GM21619 (cell line): ENCODE data around the gene SLC25A24.
"Not testable (repeated sequence)": the region's sequence is repeated elsewhere in the genome, so short reads cannot be mapped to it uniquely, and the experiment has no call there.

ENCODE experiments used
- ATAC-seq: cut with Tn5 transposase; IDR thresholded peaks from one replicate; pipeline ENCODE4 v1.9.1; 2021; ENCODE audit not compliant: unreplicated experiment

The SLC25A24 gene

GRCh38 chr1:108199201-108199691, 897 bp downstream of the SLC25A24 start:
- ATAC-seq: no peak

GRCh38 chr1:108194051-108194450, 6.1 kb downstream of the SLC25A24 start:
- ATAC-seq: no peak

DNA sequence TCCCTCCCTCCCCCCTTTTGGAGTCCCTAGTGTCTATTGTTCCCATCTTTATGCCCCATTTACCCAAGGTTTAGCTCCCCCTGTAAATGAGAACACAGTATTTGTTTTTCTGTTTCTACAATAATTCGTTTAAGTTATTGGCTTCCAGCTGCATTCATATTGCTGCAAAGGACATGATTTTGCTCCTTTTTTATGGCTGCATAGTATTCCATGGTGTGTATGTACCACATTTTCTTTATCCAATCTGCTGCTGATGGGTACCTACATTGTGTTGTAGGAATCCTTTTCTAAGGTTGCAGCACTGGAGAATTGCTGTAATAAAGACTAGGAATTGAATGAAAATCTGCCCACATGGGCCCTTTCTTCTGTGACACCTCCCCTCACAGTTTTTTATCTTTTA, 6.8 kb downstream of the SLC25A24 start:
- ATAC-seq: no peak

DNA sequence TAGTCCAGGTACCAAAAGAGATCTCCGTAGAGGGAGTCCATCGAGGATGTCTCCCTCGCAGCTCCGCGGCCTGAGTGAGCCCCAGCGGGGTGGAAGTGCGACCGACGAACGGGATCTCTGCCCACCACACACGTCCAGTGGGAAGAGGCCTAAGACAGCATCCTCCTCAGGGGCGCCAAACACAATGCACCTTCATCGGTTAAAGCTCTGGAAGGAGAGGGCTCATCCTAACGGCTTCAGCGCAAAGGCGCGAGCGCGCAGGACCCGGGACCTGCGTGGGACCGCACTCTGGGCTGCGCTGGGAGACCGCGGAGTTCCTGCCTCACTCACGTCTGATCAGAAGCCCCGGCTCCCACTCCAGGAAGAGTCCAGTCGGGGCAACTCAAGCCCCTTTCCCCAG, 7.6 kb downstream of the SLC25A24 start:
- ATAC-seq: no peak

DNA sequence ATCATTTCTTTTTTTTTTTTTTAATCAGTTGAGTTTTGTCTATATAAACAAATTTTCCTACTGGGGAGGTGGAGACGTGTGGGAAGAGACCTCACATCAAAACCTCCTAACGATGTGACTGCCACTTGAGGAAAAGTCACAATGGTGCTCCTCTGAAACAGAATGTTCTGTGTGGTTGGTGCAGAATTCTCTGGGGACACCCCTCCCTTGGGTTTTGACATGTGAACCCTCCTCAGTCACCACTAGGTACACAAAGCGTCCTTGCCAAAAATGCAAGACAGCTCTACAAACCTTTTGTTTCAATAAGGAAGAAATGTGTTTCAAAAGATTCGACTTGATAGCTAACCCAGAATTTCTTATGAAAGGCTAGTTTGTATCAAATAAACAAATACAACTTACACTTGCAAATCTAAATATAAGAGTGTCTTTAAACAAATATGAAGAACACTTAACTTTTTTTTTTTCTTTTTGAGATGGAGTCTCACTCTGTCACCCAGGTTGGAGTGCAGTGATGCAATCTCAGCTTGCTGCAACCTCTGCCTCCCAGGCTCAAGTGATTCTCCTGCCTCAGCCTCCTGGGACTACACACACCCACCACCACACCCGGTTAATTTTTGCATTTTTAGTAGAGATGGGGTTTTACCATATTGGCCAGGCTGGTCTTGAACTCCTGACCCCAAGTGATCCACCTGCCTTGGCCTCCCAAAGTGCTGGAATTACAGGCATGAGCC, 9.3 kb downstream of the SLC25A24 start:
- no peak for ATAC-seq

GRCh38 chr1:108190001-108190634, 10.0 kb downstream of the SLC25A24 start:
- no peak for ATAC-seq

DNA sequence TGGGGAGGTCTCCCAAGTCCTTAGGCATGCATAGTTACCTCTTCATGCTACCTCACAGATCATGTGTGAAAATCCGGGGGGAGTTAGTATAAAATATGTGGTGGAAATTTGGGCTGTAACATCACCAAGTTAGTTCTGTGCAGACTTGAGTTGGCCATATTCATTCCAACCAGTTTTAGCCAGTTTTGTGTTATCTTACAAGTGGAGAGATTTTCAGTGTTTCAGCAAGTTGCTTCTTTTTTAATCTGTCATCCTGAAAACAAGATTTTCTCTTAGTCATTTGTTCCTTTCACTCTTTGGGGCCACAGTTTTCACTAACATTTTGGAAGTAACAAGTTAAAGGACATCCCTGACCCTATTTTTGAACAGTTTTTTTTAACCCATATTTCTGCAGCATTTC, 11.3 kb downstream of the SLC25A24 start:
- no peak for ATAC-seq

DNA sequence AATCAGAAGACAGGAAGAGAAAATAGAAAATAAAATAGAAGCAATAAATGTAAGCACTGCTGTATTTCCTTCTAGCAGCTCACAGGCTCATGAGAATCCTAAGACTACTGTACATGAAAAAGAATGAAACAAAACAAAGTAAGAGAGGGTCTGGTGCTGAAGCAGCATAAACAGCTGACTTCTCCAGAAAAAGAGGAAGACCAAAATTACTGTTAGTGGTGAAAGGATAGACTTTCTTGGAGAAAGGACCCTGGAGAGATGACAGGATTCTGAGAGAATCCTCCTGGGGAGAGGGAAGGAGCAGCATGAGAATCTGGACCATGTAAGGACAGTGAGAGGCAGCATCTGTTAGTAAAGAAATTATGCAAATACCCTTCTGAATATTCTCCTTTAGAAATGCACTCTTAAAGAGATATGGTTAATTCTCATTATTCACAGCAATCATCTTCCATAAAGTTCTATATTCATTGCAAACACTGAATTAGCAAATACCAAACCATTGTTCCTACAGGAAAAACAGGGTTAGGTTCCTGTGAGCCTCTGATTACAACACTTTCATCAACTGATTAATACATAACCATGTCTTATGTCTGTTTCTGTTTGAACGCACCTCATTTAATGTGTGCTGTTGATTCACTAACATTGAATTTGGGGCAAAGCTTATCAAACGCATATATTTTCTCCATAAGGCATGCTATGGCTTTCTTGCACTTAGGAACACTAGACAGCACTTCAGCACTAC, 17.0 kb downstream of the SLC25A24 start:
- ATAC-seq: no peak

DNA sequence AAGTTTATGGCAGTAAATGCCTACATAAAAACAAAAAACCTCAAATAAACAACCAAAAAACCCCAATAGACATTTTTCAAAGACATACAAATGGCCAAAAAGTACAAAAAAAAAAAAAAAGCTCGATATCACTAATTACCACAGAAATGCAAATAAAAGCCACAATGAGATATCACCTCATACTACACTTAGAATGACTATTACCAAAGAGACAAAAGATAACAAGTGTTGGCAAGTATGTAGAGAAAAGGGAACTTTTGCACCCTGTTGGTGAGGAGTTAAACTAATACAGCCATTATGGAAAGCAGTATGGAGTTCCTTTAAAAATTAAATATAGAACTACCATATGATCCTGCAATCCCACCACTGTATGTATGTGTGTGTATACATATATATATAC, 21.1 kb downstream of the SLC25A24 start:
- no peak for ATAC-seq

- ATAC-seq: not testable (repeated sequence)
These were observed 37.7 kb downstream of the SLC25A24 start for GRCh38 chr1:108162409-108162808.

DNA sequence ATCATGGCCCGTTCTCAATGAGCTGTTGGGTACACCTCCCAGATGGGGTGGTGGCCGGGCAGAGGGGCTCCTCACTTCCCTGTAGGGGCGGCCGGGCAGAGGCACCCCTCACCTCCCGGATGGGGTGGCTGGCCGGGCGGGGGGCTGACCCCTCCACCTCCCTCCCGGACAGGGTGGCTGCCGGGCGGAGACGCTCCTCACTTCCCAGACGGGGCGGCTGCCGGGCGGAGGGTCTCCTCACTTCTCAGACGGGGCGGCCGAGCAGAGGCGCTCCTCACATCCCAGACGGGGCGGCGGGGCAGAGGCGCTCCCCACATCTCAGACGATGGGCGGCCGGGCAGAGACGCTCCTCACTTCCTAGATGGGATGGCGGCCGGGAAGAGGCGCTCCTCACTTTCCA, 40.2 kb downstream of the SLC25A24 start:
- not testable (repeated sequence) for ATAC-seq

GRCh38 chr1:108158893-108159453, 41.2 kb downstream of the SLC25A24 start:
- no peak for ATAC-seq

DNA sequence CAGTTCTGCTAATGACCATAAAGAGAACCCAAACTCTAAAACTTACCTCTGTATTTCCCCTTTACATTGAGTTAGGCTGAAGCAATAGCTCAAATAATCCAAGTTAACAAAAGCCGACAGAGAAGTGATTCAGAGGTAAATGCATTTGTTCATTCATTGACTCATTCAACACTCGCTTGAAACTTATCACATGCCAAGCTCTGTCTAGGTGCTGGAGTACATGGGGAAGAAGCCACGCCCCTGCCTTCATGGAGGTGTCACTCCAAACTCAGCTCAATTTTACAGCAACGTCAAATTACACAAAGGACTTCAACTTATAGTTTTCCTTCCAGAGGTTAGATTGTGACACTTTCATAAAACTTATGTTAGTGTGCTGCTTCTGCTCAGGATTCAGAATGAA, 45.8 kb downstream of the SLC25A24 start:
- no peak for ATAC-seq

GRCh38 chr1:108152782-108153222, 47.3 kb downstream of the SLC25A24 start:
- ATAC-seq: no peak

DNA sequence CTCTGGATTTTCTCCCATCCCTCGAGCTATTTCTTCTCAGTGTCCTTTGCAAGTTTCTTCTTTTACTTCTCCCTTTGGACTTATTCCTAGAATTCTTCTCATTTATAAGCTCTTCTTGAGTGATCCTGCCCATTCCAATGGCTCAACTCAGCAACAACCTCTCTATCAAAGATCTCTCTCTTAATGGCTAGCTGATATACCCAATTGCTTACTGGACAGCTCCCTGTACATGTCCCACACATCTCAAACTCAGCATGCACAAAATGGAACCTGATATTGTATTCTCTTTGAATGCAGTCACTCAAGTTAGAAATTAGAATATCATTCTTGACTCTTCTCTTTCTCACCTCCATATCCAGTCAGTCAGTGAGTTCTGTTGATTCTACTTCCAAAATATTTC, 48.6 kb downstream of the SLC25A24 start:
- no peak for ATAC-seq

- ATAC-seq: no peak
These were observed 50.2 kb downstream of the SLC25A24 start for GRCh38 chr1:108149796-108150467.

DNA sequence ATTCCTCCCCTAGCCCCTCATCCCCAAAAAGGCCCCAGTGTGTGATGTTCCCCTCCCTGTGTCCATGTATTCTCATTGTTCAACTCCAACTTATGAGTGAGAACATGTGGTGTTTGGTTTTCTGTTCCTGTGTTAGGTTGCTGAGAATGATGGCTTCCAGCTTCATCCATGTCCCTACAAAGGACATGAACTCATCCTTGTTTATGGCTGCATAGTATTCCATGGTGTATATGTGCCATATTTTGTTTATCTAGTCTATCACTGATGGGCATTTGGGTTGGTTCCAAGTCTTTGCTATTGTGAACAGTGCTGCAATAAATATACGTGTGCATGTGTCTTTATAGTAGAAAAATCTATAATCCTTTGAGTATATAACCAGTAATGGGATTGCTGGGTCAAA, 55.6 kb downstream of the SLC25A24 start:
- ATAC-seq: not testable (repeated sequence)

DNA sequence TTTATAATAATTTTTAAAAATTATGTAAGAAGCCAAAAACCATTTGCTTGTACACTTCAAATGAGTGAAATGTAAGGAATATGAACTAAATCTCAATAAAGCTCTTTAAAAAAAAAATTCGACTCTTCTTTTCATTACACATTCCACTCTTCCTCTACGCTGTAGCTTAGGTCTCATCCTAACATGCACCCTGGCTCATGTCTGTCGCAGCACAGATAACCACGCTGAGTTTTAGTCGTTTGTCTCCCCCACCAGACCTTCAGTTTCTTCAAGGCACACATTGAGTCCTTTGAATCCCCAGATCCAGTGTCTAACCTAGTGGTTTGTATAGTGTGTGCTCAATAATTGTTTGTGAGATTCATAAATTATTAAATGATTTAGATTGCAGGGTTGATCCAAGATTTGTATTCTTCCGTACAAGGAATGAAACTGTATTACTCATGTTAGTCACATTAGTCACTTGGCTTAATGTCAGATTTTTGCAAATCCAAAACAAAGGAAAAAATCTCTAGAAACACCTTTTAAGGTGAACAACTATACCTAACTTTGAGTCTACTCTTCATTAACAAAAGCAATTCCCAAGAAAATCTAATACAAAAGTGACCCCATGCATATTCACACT, 57.3 kb downstream of the SLC25A24 start:
- ATAC-seq: no peak

- no peak for ATAC-seq
These were observed 57.9 kb downstream of the SLC25A24 start for GRCh38 chr1:108142258-108142657.

DNA sequence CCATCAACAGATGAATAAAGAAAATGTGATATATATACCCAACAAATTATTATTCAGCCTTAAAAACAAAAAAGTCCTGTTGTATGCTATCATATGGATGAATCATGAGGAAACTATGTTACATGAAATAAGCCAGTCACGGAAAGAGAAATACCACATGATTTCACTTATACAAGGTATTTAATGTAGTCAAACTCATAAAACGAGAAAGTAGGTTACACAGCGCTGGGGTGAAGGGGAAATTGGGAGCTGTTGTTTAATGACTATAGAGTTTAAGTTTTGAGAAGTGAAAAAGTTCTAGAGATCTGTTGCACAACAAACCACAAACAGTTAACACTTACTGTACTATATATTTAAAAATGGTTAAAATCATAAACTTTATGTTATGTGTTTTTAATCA, 58.5 kb downstream of the SLC25A24 start:
- no peak for ATAC-seq
